Measurements from ENCODE around the gene KIF18A. TPM values are rescaled to one million over a fixed set of nuclear protein-coding genes. Genes with fewer than 3 reads are reported as not detected.

Gene KIF18A
- total and polyA plus RNA-seq, 2 of the 13 experiments (the other 11 are each of a cell fraction or from before 2014, with no cell fraction given), result 3.4 to 14.4 TPM

- Histone ChIP-seq H3K27ac (ENCODE audit: extremely low read length, insufficient read depth, low read length) (no peak overlapping the region), H4K20me1 (ENCODE audit: insufficient read depth, low read length) (no peaks in the 10 kb centered on the region), H2AFZ (ENCODE audit: low read length) (no peak overlapping the region), H3K36me3 (replicated peaks in 1 of 2; ENCODE audit: control insufficient read depth in 1 of 2, insufficient read depth in 2 of 2, low read length in 2 of 2) (no peaks in the 10 kb centered on the region), H3K4me3 (replicated peaks in 1 of 3; ENCODE audit: insufficient read depth in 1 of 3, low read depth in 2 of 3, low read length in 3 of 3) (no peak overlapping the region), H3K27me3 (ENCODE audit: control insufficient read depth in 1 of 2, insufficient read depth in 2 of 2, low read length in 2 of 2) (no peaks in the 10 kb centered on the region; a peak in 1 of 5 replicates), H3K9ac (ENCODE audit: insufficient read depth, low read depth, low read length) (no peak overlapping the region), H3K4me1 (ENCODE audit: insufficient read depth, low read length) (no peaks in the 10 kb centered on the region), H3K4me2 (ENCODE audit: low read depth, low read length) (no peak overlapping the region), H3K79me2 (ENCODE audit: insufficient read depth, low read length) (no peaks in the 10 kb centered on the region), H3K9me3 (ENCODE audit: low read length) (no peaks in the 10 kb centered on the region)
- ChIA-PET CTCF (ENCODE audit: low intra/inter-chr PET ratio, low total read pairs) (no interaction called here), POLR2A (no interaction called here)
- intact Hi-C loops (cut with micrococcal nuclease; ENCODE audit: unreplicated experiment) (no loop called here), in situ Hi-C loops (cut with HindIII; ENCODE audit: extremely low pct_ligation_motif_present, low pct_unique_long_range_greater_than_20kb) (no loop called here)
- DNase-seq (ENCODE audit: low spot score) (no peak), FAIRE-seq (no peak), ATAC-seq (no peak)
- BruUV-seq (replicated peaks), result no TSS peak
- WGBS (ENCODE audit: low lambda C conversion rate), result 0% methylated on average over 4 of the region's 4 CpGs
- TF ChIP-seq PHF8 (CRISPR knock-in tag; IDR thresholded peaks at IDR 0.05) (no peak), TBP (CRISPR knock-in tag; IDR thresholded peaks at IDR 0.05) (no peak), ZFP41 (CRISPR knock-in tag; IDR thresholded peaks at IDR 0.05; ENCODE audit: borderline replicate concordance) (no peak)
- TF ChIP-seq, protein P1, sequence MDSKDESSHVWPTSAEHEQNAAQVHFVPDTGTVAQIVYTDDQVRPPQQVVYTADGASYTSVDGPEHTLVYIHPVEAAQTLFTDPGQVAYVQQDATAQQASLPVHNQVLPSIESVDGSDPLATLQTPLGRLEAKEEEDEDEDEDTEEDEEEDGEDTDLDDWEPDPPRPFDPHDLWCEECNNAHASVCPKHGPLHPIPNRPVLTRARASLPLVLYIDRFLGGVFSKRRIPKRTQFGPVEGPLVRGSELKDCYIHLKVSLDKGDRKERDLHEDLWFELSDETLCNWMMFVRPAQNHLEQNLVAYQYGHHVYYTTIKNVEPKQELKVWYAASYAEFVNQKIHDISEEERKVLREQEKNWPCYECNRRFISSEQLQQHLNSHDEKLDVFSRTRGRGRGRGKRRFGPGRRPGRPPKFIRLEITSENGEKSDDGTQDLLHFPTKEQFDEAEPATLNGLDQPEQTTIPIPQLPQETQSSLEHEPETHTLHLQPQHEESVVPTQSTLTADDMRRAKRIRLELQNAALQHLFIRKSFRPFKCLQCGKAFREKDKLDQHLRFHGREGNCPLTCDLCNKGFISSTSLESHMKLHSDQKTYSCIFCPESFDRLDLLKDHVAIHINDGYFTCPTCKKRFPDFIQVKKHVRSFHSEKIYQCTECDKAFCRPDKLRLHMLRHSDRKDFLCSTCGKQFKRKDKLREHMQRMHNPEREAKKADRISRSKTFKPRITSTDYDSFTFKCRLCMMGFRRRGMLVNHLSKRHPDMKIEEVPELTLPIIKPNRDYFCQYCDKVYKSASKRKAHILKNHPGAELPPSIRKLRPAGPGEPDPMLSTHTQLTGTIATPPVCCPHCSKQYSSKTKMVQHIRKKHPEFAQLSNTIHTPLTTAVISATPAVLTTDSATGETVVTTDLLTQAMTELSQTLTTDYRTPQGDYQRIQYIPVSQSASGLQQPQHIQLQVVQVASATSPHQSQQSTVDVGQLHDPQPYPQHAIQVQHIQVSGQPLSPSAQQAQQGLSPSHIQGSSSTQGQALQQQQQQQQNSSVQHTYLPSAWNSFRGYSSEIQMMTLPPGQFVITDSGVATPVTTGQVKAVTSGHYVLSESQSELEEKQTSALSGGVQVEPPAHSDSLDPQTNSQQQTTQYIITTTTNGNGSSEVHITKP (CRISPR knock-in tag; IDR thresholded peaks at IDR 0.05; ENCODE audit: low read depth), result no peak
Observed at GRCh38 chr11:27976262-27976661, 131.7 kb downstream of the KIF18A start.
